ENCODE data around the gene KCNK16. TPM values are rescaled to one million over a fixed set of nuclear protein-coding genes. Genes with fewer than 3 reads are reported as not detected.

Gene KCNK16
- total and polyA plus RNA-seq, 2 of the 8 experiments (the other 6 are each of a cell fraction or from before 2014, with no cell fraction given) = not detected

DNA sequence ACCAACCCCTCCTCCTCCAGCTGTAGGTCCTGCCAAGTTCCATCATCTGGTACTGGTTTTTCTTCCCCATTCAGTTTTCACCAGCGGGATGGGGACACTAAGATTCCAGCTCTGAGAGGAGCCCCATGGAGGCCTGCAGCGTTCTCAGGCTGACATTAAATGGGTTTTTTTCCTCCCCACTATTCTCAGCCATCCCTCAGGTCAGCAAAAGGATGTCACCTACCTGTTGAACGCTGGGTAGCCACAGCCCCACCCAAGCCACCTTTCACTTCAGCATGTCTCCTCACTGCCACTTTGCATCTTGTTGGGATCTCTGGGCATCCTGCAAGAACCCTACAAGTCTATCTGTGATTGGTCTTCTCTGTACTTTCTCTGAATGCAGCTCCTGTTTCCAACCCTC is 15.0 kb downstream of the KCNK16 start (continued):
- TF ChIP-seq, protein P1, sequence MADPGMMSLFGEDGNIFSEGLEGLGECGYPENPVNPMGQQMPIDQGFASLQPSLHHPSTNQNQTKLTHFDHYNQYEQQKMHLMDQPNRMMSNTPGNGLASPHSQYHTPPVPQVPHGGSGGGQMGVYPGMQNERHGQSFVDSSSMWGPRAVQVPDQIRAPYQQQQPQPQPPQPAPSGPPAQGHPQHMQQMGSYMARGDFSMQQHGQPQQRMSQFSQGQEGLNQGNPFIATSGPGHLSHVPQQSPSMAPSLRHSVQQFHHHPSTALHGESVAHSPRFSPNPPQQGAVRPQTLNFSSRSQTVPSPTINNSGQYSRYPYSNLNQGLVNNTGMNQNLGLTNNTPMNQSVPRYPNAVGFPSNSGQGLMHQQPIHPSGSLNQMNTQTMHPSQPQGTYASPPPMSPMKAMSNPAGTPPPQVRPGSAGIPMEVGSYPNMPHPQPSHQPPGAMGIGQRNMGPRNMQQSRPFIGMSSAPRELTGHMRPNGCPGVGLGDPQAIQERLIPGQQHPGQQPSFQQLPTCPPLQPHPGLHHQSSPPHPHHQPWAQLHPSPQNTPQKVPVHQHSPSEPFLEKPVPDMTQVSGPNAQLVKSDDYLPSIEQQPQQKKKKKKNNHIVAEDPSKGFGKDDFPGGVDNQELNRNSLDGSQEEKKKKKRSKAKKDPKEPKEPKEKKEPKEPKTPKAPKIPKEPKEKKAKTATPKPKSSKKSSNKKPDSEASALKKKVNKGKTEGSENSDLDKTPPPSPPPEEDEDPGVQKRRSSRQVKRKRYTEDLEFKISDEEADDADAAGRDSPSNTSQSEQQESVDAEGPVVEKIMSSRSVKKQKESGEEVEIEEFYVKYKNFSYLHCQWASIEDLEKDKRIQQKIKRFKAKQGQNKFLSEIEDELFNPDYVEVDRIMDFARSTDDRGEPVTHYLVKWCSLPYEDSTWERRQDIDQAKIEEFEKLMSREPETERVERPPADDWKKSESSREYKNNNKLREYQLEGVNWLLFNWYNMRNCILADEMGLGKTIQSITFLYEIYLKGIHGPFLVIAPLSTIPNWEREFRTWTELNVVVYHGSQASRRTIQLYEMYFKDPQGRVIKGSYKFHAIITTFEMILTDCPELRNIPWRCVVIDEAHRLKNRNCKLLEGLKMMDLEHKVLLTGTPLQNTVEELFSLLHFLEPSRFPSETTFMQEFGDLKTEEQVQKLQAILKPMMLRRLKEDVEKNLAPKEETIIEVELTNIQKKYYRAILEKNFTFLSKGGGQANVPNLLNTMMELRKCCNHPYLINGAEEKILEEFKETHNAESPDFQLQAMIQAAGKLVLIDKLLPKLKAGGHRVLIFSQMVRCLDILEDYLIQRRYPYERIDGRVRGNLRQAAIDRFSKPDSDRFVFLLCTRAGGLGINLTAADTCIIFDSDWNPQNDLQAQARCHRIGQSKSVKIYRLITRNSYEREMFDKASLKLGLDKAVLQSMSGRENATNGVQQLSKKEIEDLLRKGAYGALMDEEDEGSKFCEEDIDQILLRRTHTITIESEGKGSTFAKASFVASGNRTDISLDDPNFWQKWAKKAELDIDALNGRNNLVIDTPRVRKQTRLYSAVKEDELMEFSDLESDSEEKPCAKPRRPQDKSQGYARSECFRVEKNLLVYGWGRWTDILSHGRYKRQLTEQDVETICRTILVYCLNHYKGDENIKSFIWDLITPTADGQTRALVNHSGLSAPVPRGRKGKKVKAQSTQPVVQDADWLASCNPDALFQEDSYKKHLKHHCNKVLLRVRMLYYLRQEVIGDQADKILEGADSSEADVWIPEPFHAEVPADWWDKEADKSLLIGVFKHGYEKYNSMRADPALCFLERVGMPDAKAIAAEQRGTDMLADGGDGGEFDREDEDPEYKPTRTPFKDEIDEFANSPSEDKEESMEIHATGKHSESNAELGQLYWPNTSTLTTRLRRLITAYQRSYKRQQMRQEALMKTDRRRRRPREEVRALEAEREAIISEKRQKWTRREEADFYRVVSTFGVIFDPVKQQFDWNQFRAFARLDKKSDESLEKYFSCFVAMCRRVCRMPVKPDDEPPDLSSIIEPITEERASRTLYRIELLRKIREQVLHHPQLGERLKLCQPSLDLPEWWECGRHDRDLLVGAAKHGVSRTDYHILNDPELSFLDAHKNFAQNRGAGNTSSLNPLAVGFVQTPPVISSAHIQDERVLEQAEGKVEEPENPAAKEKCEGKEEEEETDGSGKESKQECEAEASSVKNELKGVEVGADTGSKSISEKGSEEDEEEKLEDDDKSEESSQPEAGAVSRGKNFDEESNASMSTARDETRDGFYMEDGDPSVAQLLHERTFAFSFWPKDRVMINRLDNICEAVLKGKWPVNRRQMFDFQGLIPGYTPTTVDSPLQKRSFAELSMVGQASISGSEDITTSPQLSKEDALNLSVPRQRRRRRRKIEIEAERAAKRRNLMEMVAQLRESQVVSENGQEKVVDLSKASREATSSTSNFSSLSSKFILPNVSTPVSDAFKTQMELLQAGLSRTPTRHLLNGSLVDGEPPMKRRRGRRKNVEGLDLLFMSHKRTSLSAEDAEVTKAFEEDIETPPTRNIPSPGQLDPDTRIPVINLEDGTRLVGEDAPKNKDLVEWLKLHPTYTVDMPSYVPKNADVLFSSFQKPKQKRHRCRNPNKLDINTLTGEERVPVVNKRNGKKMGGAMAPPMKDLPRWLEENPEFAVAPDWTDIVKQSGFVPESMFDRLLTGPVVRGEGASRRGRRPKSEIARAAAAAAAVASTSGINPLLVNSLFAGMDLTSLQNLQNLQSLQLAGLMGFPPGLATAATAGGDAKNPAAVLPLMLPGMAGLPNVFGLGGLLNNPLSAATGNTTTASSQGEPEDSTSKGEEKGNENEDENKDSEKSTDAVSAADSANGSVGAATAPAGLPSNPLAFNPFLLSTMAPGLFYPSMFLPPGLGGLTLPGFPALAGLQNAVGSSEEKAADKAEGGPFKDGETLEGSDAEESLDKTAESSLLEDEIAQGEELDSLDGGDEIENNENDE (IDR thresholded peaks at IDR 0.05; ENCODE audit: insufficient replicate concordance, low read length) = no peak
- TF ChIP-seq GABPA (IDR thresholded peaks at IDR 0.05; ENCODE audit: borderline replicate concordance, insufficient read depth, low read length) (no peak), CHD1 (IDR thresholded peaks at IDR 0.05; ENCODE audit: low read depth, low read length) (no peak), KDM5A (IDR thresholded peaks at IDR 0.05; ENCODE audit: low read length) (no peak), TEAD4 (IDR thresholded peaks at IDR 0.05; ENCODE audit: low read depth, low read length) (no peak), PHF8 (conservative IDR thresholded peaks at IDR 0.05; ENCODE audit: low read depth, low read length) (no peak), TAF7 (optimal IDR thresholded peaks at IDR 0.05; ENCODE audit: borderline replicate concordance, low read depth, low read length) (no peak), CTBP2 (IDR thresholded peaks at IDR 0.05; ENCODE audit: borderline replicate concordance, insufficient read depth, insufficient read length, low read length) (no peak), BCL11A (IDR thresholded peaks at IDR 0.05; ENCODE audit: low read depth in 2 of 2, low read length in 2 of 2) (no peak)
- TF ChIP-seq, protein P2, sequence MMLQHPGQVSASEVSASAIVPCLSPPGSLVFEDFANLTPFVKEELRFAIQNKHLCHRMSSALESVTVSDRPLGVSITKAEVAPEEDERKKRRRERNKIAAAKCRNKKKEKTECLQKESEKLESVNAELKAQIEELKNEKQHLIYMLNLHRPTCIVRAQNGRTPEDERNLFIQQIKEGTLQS (IDR thresholded peaks at IDR 0.05; ENCODE audit: insufficient read depth, low read depth, low read length) = no peak
- TF ChIP-seq, protein P3, sequence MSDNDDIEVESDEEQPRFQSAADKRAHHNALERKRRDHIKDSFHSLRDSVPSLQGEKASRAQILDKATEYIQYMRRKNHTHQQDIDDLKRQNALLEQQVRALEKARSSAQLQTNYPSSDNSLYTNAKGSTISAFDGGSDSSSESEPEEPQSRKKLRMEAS (IDR thresholded peaks at IDR 0.05) = no peak
